ENCODE results near the gene GRK6. TPM values are rescaled to one million over a fixed set of nuclear protein-coding genes. Genes with fewer than 3 reads are reported as not detected.

GRK6 gene
- total RNA-seq, 4 donors from 2014 or later, result 19.4 to 26.4 (median 23.2) TPM

GRCh38 chr5:177472460-177473442 lies 46.3 kb downstream of the GRK6 start:
- no peak for DNase-seq (ENCODE audit: low spot score in 2 of 2)
- TF ChIP-seq POLR2A (IDR thresholded peaks at IDR 0.05), result no peak
- no peak for TF ChIP-seq EP300 (IDR thresholded peaks at IDR 0.05)
- TF ChIP-seq, protein P1, sequence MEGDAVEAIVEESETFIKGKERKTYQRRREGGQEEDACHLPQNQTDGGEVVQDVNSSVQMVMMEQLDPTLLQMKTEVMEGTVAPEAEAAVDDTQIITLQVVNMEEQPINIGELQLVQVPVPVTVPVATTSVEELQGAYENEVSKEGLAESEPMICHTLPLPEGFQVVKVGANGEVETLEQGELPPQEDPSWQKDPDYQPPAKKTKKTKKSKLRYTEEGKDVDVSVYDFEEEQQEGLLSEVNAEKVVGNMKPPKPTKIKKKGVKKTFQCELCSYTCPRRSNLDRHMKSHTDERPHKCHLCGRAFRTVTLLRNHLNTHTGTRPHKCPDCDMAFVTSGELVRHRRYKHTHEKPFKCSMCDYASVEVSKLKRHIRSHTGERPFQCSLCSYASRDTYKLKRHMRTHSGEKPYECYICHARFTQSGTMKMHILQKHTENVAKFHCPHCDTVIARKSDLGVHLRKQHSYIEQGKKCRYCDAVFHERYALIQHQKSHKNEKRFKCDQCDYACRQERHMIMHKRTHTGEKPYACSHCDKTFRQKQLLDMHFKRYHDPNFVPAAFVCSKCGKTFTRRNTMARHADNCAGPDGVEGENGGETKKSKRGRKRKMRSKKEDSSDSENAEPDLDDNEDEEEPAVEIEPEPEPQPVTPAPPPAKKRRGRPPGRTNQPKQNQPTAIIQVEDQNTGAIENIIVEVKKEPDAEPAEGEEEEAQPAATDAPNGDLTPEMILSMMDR (IDR thresholded peaks at IDR 0.05), result no peak
- peaks cover 0 to 79% (median 23%) of the 10 kb centered on the region in 4 donors for H3K4me1 ChIP-seq
- H3K36me3 ChIP-seq, result peaks cover 0 to 8% (median 0%) of the 10 kb centered on the region in 3 donors
- 1 to 8% methylated on average over 8 to 42 of the region's 93 CpGs for WGBS, 2 donors
- H3K9me3 ChIP-seq, result no peaks in the 10 kb centered on the region
- peak overlapping the region; percentile 68 to 97 (median 88) for H3K27ac ChIP-seq
- no peaks in the 10 kb centered on the region for H3K27me3 ChIP-seq
- H3K4me3 ChIP-seq, result peak overlapping the region; percentile 69 to 85 (median 76)

GRCh38 chr5:177473443-177474001 lies 47.0 kb downstream of the GRK6 start, which contains the start of gene DBN1:
TSS of gene DBN1 (minus strand) at chr5:177473634. CDS start at chr5:177473521, 113 bp downstream.
- no peaks in the 10 kb centered on the region for H3K27me3 ChIP-seq
- H3K9me3 ChIP-seq, result no peaks in the 10 kb centered on the region
- H3K27ac ChIP-seq, result peak within 1 kb of the TSS; percentile 68 to 97 (median 88)
- peak within 1 kb of the TSS; percentile 69 to 85 (median 76) for H3K4me3 ChIP-seq
- H3K36me3 ChIP-seq, result peaks cover 0 to under 1% (median 0%) of the 10 kb centered on the region in 3 donors
- 5% methylated on average over 10 to 22 of the region's 69 CpGs for WGBS, 2 donors
- TF ChIP-seq EP300 (IDR thresholded peaks at IDR 0.05) (no peak), POLR2A (IDR thresholded peaks at IDR 0.05) (no peak)
- TF ChIP-seq, protein P1 (IDR thresholded peaks at IDR 0.05), result no peak
- H3K4me1 ChIP-seq, result peaks cover 0 to 86% (median 25%) of the 10 kb centered on the region in 4 donors
- DNase-seq (ENCODE audit: low spot score in 2 of 2), result no peak

GRCh38 chr5:177474002-177474476 lies 47.6 kb downstream of the GRK6 start:
- peak overlapping the region; percentile 68 to 97 (median 88) for H3K27ac ChIP-seq

DNA sequence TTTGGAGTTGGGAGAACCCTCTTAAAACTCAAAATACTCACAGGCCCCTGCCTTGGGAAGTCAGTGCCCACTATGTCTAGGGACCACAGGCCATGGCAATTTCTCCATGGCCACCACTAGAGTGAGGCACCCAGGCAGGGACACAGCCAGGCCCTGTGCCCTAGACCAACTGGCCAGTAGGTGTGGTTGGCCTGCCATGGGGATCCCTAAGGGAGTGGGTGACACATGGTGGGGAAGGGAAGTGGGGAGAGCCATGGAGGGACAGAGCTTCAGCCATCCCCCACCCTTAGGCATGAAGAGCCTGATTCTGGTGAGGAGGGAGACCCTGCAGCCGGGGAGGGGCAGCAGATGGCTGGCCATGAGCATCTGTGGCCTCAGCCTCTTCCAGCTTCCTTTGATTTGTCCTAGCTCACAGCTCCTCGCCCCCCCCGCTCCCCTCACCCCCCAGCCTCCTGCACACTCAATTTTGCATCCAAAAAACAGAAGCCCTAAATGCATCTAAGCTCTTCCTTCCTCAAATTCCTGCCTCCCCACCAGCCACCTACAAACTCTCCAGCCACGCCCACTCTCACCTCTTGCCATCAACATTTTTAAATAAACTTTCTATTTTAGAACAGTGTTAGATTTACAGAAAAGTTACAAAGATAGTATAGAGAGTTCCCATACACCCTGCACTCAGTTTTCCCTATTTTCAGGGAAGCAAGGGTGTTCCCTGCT lies 48.5 kb downstream of the GRK6 start:
- Histone ChIP-seq H3K4me1 (peaks cover 0 to 86% (median 30%) of the 10 kb centered on the region in 4 donors), H3K36me3 (no peaks in the 10 kb centered on the region), H3K27ac (peak overlapping the region in 2 of 4 donors; percentile 93 to 97), H3K27me3 (no peaks in the 10 kb centered on the region), H3K9me3 (no peaks in the 10 kb centered on the region), H3K4me3 (no peak overlapping the region)
- no peak for DNase-seq (ENCODE audit: low spot score in 2 of 2)
- WGBS, 2 donors, result 45 to 50% methylated on average over 4 of the region's 4 CpGs
- no peak for TF ChIP-seq EP300 (IDR thresholded peaks at IDR 0.05)

More at GRCh38 chr5:177474002-177474476, 47.6 kb downstream of the GRK6 start:
- TF ChIP-seq EP300 (IDR thresholded peaks at IDR 0.05) (no peak), POLR2A (IDR thresholded peaks at IDR 0.05) (no peak)
- TF ChIP-seq, protein P1 (IDR thresholded peaks at IDR 0.05), result no peak
- H3K4me1 ChIP-seq, result peaks cover 0 to 86% (median 30%) of the 10 kb centered on the region in 4 donors
- no peaks in the 10 kb centered on the region for H3K27me3 ChIP-seq
- no peak for DNase-seq (ENCODE audit: low spot score in 2 of 2)
- peak overlapping the region in 2 of 4 donors; percentile 69 to 74 for H3K4me3 ChIP-seq
- H3K9me3 ChIP-seq, result no peaks in the 10 kb centered on the region
- WGBS, 2 donors, result 32 to 46% methylated on average over 7 of the region's 7 CpGs
- no peaks in the 10 kb centered on the region for H3K36me3 ChIP-seq

All from tibial nerve (tissue), 4 donors.